ENCODE measurements around the gene NSF.
"Not testable (repeated sequence)": the region's sequence is repeated elsewhere in the genome, so short reads cannot be mapped to it uniquely, and the experiment has no call there.

NSF gene

DNA sequence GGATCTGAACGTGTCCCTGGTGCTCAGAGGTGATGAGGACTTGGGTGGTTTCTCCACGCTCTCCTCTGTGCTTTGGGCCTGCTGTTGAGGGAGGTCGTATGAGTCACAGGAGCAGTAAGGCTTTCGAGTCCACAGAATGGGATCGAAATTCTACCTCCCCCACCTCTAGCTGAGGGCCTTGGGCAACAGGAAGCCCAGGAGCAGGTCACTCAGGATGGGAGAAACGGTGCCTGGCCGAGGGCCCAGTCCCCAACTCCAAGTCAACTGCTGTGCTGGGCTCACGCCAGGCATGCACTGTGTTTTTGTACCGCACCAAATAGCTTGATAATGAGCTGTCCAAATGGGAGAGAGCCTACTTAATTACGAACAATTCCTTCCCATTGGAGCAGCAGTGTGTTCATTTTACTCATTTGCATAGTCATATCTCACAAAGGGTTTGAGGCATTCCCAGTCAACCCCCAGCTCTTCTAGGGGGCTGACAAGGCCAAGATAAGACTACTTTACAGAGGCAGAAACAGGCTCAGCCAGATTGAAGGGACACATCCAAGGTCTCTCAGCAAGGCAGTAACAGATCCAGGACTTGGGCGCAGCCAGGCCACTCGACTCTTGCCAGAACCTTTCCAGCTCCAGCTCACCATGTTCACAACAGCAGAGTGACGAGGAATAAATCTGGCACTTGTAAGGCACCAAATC, 174.4 kb downstream of the NSF start:
- no peak overlapping the region for H3K4me3 ChIP-seq (ENCODE audit: low read length)
- TF ChIP-seq ZNF274 (IDR thresholded peaks at IDR 0.05; ENCODE audit: low read depth, low read length): no peak

DNA sequence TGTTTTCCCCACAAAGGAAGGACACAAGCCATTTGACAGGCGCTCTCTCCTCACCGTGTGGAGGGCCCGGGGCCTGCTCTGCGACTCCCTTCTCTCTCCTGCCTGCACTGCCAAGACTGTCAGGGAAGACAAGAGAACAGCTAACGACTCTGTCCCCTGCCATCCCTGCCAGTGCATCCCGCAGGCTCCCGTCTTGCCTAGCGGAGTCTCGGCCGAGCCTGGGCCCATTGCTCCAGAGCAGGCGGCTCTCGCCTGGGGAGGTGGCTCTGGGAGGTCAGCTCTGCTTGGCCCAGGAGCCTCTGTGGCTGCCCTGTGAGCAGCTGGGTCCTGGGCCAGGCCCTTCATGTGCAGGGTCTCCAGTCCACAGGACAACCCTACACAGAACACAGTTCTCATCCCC, 175.0 kb downstream of the NSF start:
- no peak overlapping the region for H3K4me3 ChIP-seq (ENCODE audit: low read length)
- no peak for TF ChIP-seq ZNF274 (IDR thresholded peaks at IDR 0.05; ENCODE audit: low read depth, low read length)

DNA sequence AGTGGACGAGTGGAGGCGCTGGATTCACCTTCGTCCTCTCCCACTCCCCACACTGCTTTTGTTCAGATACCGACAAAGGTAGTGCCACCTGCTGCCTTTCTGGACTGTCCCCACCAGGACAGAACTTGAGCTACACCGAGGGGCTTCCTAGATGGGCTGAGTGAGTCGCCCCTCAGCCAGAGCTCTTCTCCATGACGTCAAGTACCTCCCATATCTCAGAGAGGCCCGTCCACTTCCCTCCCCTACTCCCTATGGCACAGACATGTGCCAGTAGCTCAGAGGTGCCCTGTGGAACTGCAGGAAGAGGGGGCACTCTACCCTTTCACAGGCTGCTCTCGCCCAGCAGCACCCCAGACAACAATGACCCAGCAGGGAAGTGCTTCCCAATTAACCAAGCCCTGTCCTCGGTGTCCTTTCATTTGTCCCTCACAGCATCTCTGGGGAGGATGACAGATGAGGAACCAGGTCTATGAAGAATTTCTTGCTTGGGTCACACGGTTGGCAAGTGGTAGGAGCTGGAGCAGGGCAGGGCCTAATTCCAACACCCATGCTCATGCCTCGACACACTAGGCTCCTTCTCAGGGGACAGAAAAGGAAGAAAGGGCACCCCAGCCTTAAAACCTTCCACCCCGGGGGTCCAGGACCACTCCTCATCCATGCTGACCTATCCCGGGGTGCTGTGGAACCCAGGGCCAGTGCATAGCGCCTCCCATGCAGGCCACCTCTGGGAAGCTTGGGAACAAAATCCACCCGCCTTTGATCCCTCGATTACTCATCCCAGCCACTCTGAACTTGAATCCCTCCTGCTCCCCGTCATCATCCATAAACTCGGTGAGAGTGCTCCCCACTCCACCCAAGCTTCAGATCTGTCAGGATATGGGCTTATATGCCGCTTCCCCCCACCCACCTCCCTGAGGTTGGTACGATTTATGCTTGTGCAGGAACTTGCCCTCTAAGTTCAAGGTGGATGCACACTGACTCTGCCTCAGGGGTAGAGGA, 176.3 kb downstream of the NSF start:
- H3K4me3 ChIP-seq (ENCODE audit: low read length): no peak overlapping the region

DNA sequence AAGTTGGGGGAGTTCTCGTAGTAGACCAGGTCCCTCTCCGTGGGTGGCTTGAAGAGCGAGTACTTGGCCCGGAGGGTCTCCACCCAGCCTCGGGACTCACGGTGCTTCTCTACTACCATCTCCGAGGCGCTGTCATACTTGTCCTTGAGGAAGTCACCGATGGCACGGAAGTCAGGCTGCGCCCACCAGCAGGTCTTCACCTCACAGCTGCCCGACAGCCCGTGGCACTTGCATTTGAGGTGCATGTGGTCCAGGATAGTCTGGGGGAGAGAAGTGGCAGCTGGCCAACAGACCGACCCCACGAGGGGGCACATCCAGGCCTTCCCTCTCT, 178.0 kb downstream of the NSF start:
- TF ChIP-seq ZNF274 (IDR thresholded peaks at IDR 0.05; ENCODE audit: low read depth, low read length): no peak
- H3K4me3 ChIP-seq (ENCODE audit: low read length): no peak overlapping the region

More for the DNA sequence above, 176.3 kb downstream of the NSF start:
- TF ChIP-seq ZNF274 (IDR thresholded peaks at IDR 0.05; ENCODE audit: low read depth, low read length): no peak

DNA sequence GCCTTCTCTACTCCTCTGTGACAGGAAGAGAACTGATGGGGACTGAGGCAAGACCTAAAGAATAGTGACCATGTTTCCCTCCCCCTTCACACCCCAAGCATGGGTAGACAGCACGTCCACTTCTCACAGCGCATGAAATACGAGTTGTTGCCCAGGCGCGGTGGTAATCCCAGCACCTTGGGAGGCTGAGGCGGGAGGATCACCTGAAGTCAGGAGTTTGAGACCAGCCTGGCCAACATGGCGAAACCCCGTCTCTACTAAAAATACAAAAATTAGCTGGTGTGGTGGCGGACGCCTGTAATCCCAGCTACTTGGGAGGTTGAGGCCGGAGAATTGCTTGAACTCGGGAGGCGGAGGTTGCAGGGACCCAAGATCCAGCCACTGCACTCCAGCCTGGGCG, 178.4 kb downstream of the NSF start:
- not testable (repeated sequence) for H3K4me3 ChIP-seq (ENCODE audit: low read length)

DNA sequence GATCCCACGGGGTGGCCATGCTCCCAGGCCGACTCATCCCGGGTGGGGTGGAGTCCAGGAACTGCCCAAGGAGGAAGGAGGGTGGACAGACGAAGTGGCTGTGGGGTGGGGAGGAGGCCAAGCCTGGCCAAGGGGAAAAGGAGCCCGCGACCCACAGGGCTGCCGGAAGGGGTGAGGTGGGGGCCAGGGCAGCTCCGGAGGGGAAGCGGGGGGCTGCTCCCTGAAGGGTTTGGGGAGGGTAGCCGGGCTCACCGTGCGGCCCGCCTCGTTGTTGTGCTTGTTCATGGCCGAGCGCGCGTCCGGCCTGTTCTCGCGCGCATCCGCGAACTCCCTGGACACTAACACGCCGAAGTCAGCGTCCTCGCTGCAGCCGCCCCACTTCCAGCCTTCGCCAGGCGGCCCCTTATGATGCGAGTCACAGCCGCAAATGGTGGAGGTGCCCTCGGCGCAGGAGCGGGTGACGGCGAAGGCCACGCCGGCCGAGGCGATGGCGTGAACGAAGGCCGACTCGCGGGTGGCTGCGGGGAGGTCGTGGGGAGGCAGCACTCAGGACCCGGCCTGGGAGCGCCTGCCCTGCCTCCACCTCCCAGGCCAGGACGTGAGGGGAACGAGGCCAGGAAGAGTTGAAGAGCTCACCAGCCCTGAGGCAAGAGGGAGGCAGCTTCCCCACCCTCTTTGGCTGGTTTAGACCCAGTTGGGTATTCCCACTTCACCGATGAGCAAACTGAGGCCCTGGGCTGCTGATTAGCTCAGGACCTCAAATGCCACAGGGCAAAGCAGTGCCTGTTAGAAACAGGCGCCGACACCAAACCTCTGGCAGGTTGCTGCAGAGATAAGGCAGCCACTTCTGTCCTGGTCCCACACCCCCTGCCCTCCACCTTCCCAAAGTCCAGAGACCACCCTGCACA, 179.3 kb downstream of the NSF start:
- H3K4me3 ChIP-seq (ENCODE audit: low read length): no peak overlapping the region
- no peak for TF ChIP-seq ZNF274 (IDR thresholded peaks at IDR 0.05; ENCODE audit: low read depth, low read length)

DNA sequence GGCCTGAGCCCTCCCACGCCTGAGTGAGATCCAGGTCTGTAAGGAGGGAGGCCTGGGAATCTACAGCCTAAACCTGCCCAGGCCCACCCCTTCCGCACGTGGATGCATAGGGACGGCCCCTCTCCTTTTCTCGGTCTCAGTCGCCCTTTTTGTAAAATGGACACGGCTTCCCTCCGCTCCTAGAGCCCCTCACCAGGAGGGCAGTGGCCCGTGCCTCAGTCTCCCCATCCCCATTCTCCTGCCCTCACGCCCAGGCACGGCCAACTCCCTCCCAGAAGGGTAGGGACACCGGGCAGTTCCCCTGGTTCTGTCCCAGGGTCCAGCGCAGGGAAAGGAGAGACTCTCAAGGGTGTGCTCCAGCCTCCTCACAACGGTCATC, 180.0 kb downstream of the NSF start:
- no peak for TF ChIP-seq ZNF274 (IDR thresholded peaks at IDR 0.05; ENCODE audit: low read depth, low read length)
- no peak overlapping the region for H3K4me3 ChIP-seq (ENCODE audit: low read length)

DNA sequence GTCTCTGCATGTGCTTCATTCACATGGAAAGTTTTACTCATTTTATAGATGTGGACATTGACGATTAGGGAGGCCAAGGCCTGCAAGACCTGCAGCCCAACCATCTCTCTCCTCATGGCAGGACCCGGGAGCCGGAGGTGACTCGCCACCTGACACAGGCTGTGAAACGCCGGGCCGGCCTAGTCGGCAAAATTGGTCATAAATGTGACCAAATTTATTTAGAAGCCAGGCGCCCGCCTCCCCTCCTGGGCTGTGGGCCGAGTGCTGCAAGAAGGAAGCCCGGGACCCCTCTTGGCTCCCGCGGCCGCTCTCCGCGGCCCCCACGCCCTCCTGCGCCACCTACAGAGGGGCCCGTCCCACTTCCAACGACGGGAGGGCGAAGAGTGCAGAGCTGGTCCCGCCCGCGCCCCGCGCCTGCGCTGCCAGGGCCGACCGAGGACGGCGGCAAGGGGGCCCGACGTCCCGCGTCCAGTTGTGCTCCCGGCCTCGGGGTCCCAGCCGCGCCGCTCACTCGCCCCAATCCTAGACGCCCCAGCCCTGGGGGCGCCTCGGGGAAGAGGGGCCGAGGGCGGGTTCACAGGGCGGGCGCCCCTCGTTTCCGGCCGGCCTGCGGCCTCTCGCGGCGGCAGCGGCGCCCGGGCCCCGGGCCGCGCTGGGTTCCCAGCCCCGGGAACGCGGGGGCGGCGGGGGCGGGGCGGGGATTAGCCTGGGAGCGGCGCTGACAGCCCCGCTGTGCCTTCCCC, 180.5 kb downstream of the NSF start:
- peak overlapping the region; percentile 44; the same call in 1 of the 2 replicates for H3K4me3 ChIP-seq (ENCODE audit: low read length)
- no peak for TF ChIP-seq ZNF274 (IDR thresholded peaks at IDR 0.05; ENCODE audit: low read depth, low read length)

DNA sequence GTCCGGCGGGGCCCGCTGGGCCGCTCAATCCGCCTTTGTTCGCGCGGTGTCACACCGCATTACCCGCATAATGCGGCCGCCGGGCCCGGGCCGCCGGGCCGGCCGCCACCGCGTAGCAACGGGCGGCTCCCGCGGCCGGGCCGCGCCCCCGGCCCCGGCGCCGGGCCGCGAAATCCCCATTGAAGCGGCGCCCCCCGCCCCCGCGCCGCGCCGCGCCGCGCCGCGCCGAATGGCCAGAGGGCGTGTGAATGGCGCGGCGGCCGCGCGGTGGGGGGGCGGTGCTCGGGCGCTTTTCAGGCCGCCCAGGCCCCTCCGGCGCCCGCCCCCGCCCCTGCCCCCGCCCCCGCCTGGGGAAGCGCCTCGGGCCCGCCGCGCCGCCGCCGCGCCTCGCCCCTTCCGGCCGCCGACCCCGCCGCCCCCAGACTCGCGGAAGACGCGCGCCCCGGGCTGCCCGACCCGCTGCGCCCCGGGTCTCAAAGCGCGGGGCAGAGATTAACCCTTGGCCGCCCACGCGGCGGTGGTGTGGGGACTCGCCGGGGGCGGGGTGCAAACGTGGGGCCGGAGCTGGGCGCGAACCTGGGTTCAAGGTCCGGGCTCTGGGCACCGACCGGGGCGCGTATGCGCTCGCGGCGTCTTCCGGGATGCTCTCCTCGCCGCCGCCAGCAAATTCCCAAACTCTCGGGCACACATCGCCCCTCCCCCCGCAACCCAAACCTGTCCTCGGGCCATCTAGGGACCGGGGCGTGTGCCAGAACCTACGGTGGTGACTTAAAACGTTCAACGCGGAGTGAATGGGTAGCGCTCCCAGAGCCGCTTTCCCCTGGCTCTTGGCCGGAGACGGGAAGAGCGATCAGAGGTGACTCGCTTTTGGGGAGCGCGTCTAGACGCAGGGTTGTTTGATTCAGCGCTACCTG, 181.3 kb downstream of the NSF start:
- no peak for TF ChIP-seq ZNF274 (IDR thresholded peaks at IDR 0.05; ENCODE audit: low read depth, low read length)

DNA sequence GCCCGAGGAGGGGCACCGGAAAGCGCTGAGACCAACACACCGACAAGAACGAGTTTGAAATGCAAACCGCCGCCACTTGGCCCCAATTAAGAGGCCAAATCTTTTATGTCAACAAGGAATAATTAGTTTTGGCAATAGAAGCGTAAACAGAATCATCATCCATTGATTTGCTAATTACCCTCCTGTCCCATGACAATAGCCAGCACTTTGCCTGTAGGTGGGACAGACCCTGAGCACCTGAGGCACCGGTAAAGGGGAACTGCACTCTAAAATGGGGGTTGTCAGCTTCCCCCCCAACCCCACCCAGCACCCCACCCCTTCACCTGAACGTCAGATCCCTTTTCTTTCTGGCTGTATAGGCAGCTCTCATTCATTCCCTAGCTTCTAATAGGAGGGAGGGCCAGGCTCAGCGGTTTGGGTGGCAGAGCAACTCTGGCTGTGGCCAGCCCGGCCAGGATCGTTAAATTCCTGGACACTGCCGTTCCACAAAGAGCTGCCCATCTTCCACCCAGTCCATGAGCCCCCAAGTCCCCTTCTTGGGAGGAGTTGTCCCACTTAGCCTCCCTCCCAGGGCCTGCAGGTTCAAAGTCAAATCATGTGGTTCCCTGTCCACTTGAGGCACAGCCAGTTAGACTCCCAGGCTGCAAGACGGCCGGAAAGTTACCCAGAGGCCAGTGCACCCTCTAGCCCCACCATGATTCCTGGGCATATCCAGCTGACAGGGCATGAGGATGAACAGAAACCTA, 182.2 kb downstream of the NSF start:
- H3K4me3 ChIP-seq (ENCODE audit: low read length): peak overlapping the region; percentile 49; the same call in 1 of the 2 replicates

More for the DNA sequence above, 181.3 kb downstream of the NSF start:
- peak overlapping the region; percentile 49; the same call in 1 of the 2 replicates for H3K4me3 ChIP-seq (ENCODE audit: low read length)

DNA sequence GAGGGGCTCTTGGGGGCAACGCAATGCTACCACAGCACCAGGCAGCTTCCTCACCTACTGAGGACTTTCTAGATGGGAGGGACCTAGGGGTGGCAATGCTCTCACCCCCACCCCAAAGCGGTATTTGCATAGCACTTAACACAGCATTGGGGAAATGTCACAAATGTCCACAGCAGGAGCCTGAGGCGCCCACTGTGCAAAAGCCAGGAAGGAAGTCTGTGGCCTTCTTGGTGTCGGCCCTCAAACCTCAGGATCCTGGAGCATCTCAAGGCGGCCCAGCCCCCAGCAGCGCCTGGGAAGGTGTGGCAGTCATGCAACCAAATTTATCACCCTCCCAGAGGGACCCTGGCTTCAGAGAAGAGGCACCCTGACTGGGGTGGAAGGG, 182.7 kb downstream of the NSF start:
- TF ChIP-seq ZNF274 (IDR thresholded peaks at IDR 0.05; ENCODE audit: low read depth, low read length): no peak
- no peak overlapping the region for H3K4me3 ChIP-seq (ENCODE audit: low read length)

More for the DNA sequence above, 182.2 kb downstream of the NSF start:
- no peak for TF ChIP-seq ZNF274 (IDR thresholded peaks at IDR 0.05; ENCODE audit: low read depth, low read length)

DNA sequence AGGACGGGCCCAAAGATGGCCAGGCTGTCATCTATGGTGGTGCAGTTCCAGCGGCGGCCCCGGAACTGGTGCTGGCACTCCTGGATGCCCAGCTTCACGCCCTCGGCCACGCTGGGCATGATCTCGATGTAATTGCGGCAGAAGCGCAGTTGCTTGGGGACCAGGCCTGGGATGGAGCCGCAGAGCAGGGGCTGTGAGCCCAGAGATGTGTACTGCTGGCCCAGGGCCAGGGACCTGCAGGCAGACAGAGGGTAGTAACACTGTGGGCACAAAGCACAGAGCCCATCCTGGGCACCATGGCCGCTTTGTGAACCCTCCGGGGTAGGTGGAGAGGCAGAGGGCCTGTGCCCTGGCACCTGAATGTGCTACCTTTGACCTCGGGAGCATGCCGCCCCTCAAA, 183.2 kb downstream of the NSF start:
- no peak overlapping the region for H3K4me3 ChIP-seq (ENCODE audit: low read length)
- TF ChIP-seq ZNF274 (IDR thresholded peaks at IDR 0.05; ENCODE audit: low read depth, low read length): no peak
